ENCODE results near the gene FANCF.
"Not testable (repeated sequence)": the region's sequence is repeated elsewhere in the genome, so short reads cannot be mapped to it uniquely, and the experiment has no call there.

The FANCF gene

GRCh38 chr11:22656130-22656529 is 30.5 kb upstream of the FANCF start:
- no peak overlapping the region for H3K4me3 ChIP-seq (ENCODE audit: low read depth, low read length)
- H3K27me3 ChIP-seq (ENCODE audit: insufficient read depth, low read depth, severe bottlenecking): no peaks in the 10 kb centered on the region
- TF ChIP-seq CTCF (IDR thresholded peaks at IDR 0.05; ENCODE audit: low read depth, low read length): no peak
- no peak for DNase-seq
- no peaks in the 10 kb centered on the region for H3K9me3 ChIP-seq (ENCODE audit: severe bottlenecking)
- no peak overlapping the region for H3K27ac ChIP-seq
- no peaks in the 10 kb centered on the region for H3K36me3 ChIP-seq

DNA sequence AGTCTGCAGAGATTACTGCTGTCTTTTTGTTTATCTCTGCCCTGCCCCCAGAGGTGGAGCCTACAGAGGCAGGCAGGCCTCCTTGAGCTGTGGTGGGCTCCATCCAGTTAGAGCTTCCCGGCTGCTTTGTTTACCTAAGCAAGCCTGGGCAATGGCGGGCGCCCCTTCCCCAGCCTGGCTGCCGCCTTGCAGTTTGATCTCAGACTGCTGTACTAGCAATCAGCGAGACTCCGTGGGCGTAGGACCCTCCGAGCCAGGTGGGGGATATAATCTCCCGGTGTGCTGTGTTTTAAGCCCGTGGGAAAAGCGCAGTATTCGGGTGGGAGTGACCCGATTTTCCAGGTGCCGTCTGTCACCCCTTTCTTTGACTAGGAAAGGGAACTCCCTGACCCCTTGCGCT is 26.7 kb upstream of the FANCF start:
- DNase-seq; H3K36me3 ChIP-seq; H3K27me3 ChIP-seq (ENCODE audit: insufficient read depth, low read depth, severe bottlenecking); H3K4me3 ChIP-seq (ENCODE audit: low read depth, low read length); H3K27ac ChIP-seq; H3K9me3 ChIP-seq (ENCODE audit: severe bottlenecking): not testable (repeated sequence)

DNA sequence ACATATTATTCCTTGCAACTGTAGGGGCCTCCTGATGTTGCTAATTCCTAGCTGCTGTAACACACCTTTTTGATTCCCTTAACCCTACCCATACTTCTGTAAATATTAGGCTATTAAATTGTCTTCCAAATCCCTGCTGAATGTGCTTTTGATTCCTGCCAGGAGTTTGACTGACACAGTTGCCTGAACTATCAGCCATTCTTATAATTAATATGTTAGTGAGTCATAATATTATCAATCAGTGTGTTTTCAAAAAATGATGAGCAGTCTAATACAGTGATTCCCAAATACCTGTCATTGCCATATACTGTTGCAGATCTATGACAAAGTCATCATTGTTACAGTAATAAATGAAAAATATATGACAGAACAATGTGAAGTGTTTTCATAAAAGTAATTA is 15.9 kb upstream of the FANCF start:
- no peaks in the 10 kb centered on the region for H3K27me3 ChIP-seq (ENCODE audit: insufficient read depth, low read depth, severe bottlenecking)
- TF ChIP-seq CTCF (IDR thresholded peaks at IDR 0.05; ENCODE audit: low read depth, low read length): no peak
- no peaks in the 10 kb centered on the region for H3K9me3 ChIP-seq (ENCODE audit: severe bottlenecking)
- DNase-seq: no peak
- H3K27ac ChIP-seq: no peak overlapping the region
- no peaks in the 10 kb centered on the region for H3K36me3 ChIP-seq
- no peak overlapping the region for H3K4me3 ChIP-seq (ENCODE audit: low read depth, low read length)

- no peak for TF ChIP-seq CTCF (IDR thresholded peaks at IDR 0.05; ENCODE audit: low read depth, low read length)
- Histone ChIP-seq H3K27ac (no peak overlapping the region), H3K27me3 (ENCODE audit: insufficient read depth, low read depth, severe bottlenecking) (no peaks in the 10 kb centered on the region), H3K4me3 (ENCODE audit: low read depth, low read length) (no peak overlapping the region), H3K36me3 (no peaks in the 10 kb centered on the region), H3K9me3 (ENCODE audit: severe bottlenecking) (no peaks in the 10 kb centered on the region)
- DNase-seq: no peak
Observed at GRCh38 chr11:22640862-22641261, 15.2 kb upstream of the FANCF start.

DNA sequence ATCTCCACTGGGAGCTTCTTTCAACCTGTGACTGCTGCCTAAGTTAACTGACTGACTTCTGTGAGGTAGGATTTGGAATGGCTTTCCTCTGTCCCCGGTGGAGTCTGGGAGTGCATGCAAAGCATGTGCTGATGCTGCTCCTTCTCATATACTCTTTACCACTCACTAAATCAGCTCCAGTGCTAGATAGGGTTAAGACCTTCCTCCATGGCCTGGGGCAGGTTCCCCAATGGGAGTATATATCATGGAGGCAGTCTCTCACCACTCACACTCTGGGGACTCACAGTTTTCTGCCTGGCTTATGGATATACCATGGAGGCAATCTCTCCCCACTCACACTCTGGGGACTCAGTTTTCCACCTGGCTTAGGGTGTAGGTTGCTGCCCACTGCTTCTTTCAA is 10.1 kb upstream of the FANCF start:
- no peaks in the 10 kb centered on the region for H3K27me3 ChIP-seq (ENCODE audit: insufficient read depth, low read depth, severe bottlenecking)
- no peak for DNase-seq
- TF ChIP-seq CTCF (IDR thresholded peaks at IDR 0.05; ENCODE audit: low read depth, low read length): no peak
- no peak overlapping the region for H3K27ac ChIP-seq
- no peaks in the 10 kb centered on the region for H3K9me3 ChIP-seq (ENCODE audit: severe bottlenecking)
- H3K4me3 ChIP-seq (ENCODE audit: low read depth, low read length): no peak overlapping the region
- no peaks in the 10 kb centered on the region for H3K36me3 ChIP-seq

DNA sequence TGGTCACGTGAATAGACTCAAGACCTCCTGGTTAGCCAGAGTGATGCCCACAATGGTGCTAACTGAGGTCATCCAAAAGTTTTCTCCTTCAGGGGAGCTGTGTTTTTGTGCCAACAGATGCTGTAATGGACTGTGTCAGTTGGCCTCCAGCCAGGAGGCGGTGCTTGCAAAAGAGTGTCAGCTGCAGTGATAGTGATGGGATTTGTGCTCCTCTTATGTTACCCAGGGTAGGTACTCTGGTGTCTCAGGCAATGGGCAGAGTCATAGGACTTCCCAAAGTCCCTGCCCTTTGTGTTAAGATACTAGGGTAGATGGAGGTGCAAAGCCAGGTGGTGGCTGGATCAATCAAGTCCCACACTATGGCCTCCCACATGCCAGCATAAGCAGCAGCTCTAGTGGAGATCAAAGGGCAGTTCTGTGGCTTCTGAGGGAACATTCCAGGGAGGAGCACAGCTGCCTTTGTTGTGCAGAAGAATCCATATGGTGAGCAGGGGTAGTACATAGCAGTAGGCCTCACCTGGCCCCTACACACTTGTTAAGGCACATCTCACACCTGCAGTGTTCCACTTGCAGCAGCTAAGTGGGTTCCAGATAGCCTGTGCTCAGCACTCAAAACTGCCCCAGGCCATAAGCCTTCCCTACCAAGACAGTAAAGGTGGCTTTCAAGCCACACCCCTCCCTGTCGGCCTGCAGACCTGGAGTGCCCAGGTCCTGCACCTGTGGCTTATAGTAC is 9.4 kb upstream of the FANCF start:
- no peak for TF ChIP-seq CTCF (IDR thresholded peaks at IDR 0.05; ENCODE audit: low read depth, low read length)
- DNase-seq: no peak
- H3K36me3 ChIP-seq: no peaks in the 10 kb centered on the region
- no peak overlapping the region for H3K27ac ChIP-seq
- no peak overlapping the region for H3K4me3 ChIP-seq (ENCODE audit: low read depth, low read length)
- H3K9me3 ChIP-seq (ENCODE audit: severe bottlenecking): no peaks in the 10 kb centered on the region
- no peaks in the 10 kb centered on the region for H3K27me3 ChIP-seq (ENCODE audit: insufficient read depth, low read depth, severe bottlenecking)

All from WERI-Rb-1 (cell line).